Measurements from ENCODE around the gene CHRM4.
"Not testable (repeated sequence)": the region's sequence is repeated elsewhere in the genome, so short reads cannot be mapped to it uniquely, and the experiment has no call there.

Gene CHRM4

DNA sequence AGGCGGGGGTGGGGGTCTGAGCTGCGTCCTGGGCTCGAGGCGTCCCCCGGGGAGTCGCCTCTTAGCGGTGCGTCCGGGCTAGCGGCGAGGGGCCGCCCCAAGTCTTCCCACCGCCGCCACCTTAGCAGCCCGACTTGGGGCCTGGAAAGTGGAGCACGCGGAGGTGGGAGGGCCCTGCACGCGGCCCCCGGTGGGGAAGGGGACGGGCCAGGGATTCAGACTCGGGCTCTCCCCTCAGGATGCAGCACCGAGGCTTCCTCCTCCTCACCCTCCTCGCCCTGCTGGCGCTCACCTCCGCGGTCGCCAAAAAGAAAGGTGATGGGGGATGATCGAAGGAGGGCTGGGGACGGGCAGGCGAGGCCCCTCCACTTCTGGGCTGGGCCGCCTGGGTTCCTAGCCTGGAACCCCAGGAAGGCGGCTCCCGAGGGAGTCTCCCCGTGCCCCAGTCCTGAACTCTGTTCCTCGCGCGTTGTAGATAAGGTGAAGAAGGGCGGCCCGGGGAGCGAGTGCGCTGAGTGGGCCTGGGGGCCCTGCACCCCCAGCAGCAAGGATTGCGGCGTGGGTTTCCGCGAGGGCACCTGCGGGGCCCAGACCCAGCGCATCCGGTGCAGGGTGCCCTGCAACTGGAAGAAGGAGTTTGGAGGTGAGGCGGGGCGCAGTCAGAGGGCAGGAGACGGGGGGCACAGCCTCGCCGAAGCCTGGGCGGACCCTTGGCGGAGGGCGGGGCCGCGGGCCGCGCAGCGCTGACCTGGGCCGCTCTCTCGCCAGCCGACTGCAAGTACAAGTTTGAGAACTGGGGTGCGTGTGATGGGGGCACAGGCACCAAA, 9.5 kb downstream of the CHRM4 start:
- peak; percentile 67 for DNase-seq

DNA sequence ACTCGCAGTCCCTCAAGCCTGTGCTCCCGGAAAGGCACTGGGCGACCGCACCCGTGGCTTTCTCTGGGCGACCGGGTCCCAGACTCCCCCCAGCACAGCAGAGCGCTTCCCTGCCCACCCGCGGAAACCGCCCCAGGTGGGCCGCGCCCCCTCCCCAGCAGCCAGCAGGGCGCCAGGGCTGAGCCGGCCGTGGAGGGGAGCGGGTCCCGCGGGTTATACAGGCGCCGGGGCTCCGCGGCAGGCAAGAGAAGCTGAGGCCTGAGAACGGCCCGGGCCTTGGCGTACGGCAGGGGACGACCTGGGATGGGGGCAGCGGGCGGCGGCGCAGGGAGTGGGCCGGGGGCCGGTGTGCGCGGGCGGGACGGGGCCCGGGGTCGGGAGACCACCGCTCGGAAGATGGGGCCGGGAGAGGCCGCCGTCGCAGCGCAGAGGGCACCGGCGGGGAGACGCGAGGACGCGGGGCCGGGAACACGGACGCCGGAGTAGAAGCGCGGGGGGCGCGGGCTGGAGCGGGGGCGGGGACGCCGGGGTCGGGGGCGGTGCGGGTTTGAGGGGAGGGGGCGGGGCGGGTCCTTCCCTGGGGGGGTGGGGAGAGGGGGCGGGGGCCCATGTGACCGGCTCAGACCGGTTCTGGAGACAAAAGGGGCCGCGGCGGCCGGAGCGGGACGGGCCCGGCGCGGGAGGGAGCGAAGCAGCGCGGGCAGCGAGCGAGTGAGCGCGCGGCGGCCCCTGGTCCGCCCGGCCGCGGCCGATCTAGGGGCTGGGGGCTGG, 10.3 kb downstream of the CHRM4 start, which contains the start of gene MDK:
Gene MDK (plus strand): TSS at position 622 of the 771 bp plus-strand sequence. CDS start 389 bp downstream, outside the sequence.
- peak; percentile 67 for DNase-seq

DNA sequence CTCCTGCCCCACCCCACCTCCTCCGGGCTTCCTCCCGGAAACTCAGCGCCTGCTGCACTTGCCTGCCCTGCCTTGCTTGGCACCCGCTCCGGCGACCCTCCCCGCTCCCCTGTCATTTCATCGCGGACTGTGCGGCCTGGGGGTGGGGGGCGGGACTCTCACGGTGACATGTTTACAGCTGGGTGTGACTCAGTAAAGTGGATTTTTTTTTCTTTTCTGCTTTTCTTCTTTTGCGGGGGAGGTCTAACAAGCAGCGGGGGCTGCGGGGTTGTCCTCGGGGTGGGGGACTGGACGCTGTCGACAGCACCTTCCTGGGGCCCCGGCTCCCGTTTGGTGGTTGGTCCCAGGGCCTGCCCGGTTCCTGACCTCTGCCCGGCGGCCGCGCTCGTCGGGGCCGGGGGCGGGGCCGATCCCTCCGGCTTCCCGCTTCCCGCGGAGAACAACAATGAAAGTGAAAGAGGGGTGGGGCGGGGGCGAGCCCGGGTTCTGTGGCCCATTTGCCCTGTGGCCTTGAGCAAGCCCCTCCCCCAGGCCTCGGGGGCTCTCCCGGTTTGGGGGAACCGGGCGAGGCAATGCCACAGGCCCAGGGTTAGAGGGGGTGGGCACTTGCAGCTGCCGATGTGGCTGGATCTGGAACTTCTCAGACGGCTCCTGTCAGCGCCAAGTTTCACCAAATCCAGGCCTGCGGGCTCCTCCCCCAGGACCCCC, 11.1 kb downstream of the CHRM4 start:
- DNase-seq, result peak; percentile 89

GRCh38 chr11:46379482-46380293, 11.9 kb downstream of the CHRM4 start:
- not testable (repeated sequence) for DNase-seq

- DNase-seq, result no peak
Observed at GRCh38 chr11:46378811-46379481, 12.6 kb downstream of the CHRM4 start.

- DNase-seq, result no peak
Observed at GRCh38 chr11:46378296-46378695, 13.3 kb downstream of the CHRM4 start.

- no peak for DNase-seq
Observed at GRCh38 chr11:46377831-46378230, 13.7 kb downstream of the CHRM4 start.

DNA sequence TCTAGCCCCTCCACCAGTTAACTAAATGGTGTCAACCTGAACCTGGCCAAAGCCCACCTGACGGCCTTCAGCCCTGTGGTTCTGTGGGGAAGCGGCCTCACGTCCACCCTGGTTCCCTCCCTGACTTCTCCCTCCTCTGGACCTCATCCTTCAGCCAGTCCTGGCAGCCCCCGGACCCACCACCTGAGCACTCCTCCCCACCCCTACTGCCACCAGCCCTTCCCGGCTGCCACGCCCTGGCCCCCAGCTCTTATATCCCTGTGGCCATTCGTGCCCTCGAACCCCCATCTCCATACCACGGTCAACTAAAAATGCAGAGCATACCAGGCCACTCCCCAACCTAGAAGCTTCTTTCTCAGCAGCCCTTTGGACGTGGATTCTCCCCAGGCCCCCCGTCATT, 14.3 kb downstream of the CHRM4 start:
- DNase-seq, result no peak

DNA sequence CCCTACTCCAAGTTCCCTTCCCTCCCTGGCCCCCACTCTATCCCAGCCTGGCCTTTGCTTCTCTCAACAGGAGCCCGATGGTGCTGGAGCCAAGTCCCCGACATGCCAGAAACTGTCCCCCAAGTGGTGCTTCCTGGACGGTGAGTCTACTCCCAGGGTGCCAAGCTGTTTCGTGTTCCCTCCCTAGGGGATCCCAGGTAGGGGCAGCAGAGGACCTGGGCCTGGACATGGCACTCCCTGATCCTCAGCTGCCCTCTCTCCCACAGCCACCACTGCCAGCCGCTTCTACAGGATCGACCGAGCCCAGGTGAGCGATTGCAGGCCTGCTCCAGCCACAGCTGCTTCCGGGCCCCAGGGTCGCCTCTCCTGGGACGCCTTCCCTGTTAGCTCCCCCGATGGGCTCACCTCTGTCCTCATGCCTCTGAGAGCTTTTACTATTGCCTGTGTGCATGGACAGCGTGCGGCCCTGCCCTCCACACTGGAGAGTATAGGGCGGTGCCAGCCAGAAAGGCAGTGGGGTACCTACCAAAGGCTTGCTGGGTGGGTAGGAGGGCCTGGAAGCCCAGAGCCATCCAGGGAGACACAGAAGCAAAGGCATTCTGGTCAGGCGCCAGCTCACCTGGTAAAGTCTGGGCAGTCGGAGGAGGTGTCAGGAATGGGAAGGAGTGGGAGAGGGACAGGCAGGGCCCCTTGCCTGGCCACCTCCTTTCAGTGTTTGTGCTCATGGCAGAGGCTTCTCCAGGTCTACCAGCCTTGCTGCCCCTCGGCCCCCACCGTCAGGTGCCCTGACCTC, 15.1 kb downstream of the CHRM4 start:
- DNase-seq, result no peak

GRCh38 chr11:46375392-46376101, 16.0 kb downstream of the CHRM4 start:
- DNase-seq, result no peak

DNA sequence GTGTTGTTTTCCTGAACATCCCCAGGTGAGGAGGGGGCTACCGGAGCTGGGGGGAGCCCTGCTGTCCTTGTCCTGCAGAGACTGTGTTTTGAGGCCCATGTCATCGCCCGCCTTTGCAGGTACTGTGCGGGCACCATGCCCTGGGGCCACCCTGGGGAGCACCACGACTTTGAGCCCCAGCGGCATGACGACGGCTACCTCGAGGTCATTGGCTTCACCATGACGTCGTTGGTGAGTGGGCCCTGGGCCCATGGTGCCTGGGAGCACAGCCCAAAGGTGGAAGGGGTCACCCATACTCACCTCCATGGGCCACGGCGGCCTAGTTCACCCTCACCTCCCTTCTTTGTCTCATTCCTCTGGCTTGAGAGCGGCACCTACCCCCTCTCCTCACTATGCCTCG, 16.8 kb downstream of the CHRM4 start:
- DNase-seq, result no peak

GRCh38 chr11:46373787-46374740, 17.5 kb downstream of the CHRM4 start:
- DNase-seq, result no peak

- DNase-seq, result not testable (repeated sequence)
Observed at GRCh38 chr11:46372501-46372900, 19.1 kb downstream of the CHRM4 start.

GRCh38 chr11:46372086-46372485, 19.5 kb downstream of the CHRM4 start:
- DNase-seq, result no peak

GRCh38 chr11:46371262-46371661, 20.3 kb downstream of the CHRM4 start:
- not testable (repeated sequence) for DNase-seq

DNA sequence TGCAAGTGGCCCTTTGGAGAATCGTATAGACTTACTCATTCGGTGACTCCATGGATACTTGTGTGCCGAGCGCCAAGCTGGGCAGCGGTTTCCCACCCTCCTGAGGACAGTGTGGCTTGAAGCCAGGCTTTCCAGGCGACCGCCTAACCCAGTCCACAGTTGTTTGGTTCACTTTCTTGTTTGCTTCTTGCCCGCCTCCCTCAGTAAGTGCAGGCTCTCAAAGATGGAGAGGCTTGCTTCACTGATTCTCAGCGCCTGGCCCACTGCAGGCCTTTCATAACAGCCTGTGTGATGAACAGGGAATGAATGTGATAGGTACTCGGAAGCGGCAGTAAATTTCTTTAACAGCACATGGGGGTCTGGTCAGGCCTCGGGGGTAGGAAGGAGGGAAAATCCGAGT, 21.3 kb downstream of the CHRM4 start:
- DNase-seq, result no peak

GRCh38 chr11:46369458-46370152, 22.0 kb downstream of the CHRM4 start:
- DNase-seq, result peak; percentile 62

DNA sequence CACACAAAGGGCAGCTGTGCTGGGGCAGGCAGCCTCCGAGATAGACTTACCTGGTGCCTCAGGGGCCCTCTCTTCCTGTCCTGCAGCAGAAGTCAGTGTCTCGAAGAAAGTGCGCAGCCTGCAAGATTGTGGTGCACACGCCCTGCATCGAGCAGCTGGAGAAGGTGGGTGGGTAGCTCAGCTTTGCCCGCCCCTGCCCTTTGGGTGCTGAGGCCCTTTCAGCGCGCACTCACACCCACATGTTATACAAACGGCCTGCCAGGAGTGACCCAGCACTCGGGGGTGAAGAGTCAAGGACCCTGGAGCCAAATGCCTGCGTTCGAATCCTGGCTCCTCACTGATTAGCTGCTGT, 23.7 kb downstream of the CHRM4 start:
- no peak for DNase-seq

Data from OCI-M1 (cell line).